OCI-LY3 (cell line): ENCODE measurements around the gene ADGRB3.

ENCODE experiments used
- H2AFZ ChIP-seq: fragments of 200-600, 300-600 bp; shearing (Covaris generic); 2 replicates; pipeline ENCODE4 v1.6.0; 2014; ENCODE audit warnings: antibody characterized with exemption, low read depth, low read length
- H3K27ac ChIP-seq: fragments of 200-600, 300-600 bp; sonication (generic); 2 replicates; pipeline ENCODE4 v1.5.1; 2014; ENCODE audit warnings: mild to moderate bottlenecking, low read length, moderate library complexity, mixed read lengths
- H3K27me3 ChIP-seq: fragments of 200-600, 300-600 bp; sonication (generic); 2 replicates; pipeline ENCODE4 v1.6.1; 2014; ENCODE audit warnings: low read depth, low read length, mixed read lengths
- H3K36me3 ChIP-seq: fragments of 200-600, 300-600 bp; sonication (generic); replicated peaks from 2 replicates; pipeline ENCODE3; 2014; ENCODE audit warnings: low read depth, low read length, mixed read lengths
- H3K4me1 ChIP-seq: fragments of 300-600, 200-600 bp; sonication (generic); 2 replicates; pipeline ENCODE4 v1.6.1; 2014; ENCODE audit warnings: low read length, mixed read lengths
- H3K4me2 ChIP-seq: fragments of 200-600, 300-600 bp; sonication (generic); 2 replicates; pipeline ENCODE4 v1.6.1; 2014; ENCODE audit warnings: low read length, mixed read lengths
- H3K4me3 ChIP-seq: fragments of 300-600, 200-600 bp; sonication (generic); 2 replicates; pipeline ENCODE4 v1.5.1; 2014; ENCODE audit warnings: antibody characterized with exemption, mild to moderate bottlenecking, low read length, moderate library complexity
- H3K79me2 ChIP-seq: fragments of 300-600, 200-600 bp; shearing (Covaris generic); 2 replicates; pipeline ENCODE4 v1.6.1; 2014; ENCODE audit warnings: mild to moderate bottlenecking, low read length, mixed read lengths
- H3K9ac ChIP-seq: fragments of 300-600, 200-600 bp; shearing (Covaris generic); 2 replicates; pipeline ENCODE4 v1.6.0; 2014; ENCODE audit warnings: mild to moderate bottlenecking, low read length, moderate library complexity
- H3K9me3 ChIP-seq: fragments of 200-600, 300-600 bp; shearing (Covaris generic); 2 replicates; pipeline ENCODE4 v1.6.1; 2014; ENCODE audit warnings: low read length, mixed read lengths; ENCODE audit not compliant: insufficient read depth
- H4K20me1 ChIP-seq: fragments of 200-600, 300-600 bp; sonication (generic); 2 replicates; pipeline ENCODE4 v1.6.1; 2016; ENCODE audit warnings: low read length, mixed read lengths; ENCODE audit not compliant: insufficient read depth
- EZH2phosphoT487 ChIP-seq: fragments of 200-600 bp; shearing (Covaris generic); IDR thresholded peaks from 2 replicates; pipeline ENCODE4 v1.6.1; 2018; ENCODE audit warnings: antibody characterized with exemption, mixed run types, low read depth
- TF ChIP-seq, protein P1 (sequence below): fragments of 200-600, 300-600 bp; sonication (generic); IDR thresholded peaks from 2 replicates; pipeline ENCODE4 v1.5.1; 2014; ENCODE audit warnings: antibody characterized with exemption, low read length, low read depth

The ADGRB3 gene

GRCh38 chr6:69138148-69138547 is 503.1 kb downstream of the ADGRB3 start:
- Histone ChIP-seq H3K4me1 (no peaks in the 10 kb centered on the region), H4K20me1 (no peaks in the 10 kb centered on the region), H3K4me2 (no peak overlapping the region), H3K79me2 (no peaks in the 10 kb centered on the region), H3K9me3 (0 out of 2 replicates have a peak, but pooled peaks cover 4% of the 10 kb centered on the region), H3K27me3 (no peaks in the 10 kb centered on the region), H3K27ac (no peak overlapping the region), H2AFZ (no peak overlapping the region), H3K36me3 (no peaks in the 10 kb centered on the region), H3K9ac (no peak overlapping the region), H3K4me3 (no peak overlapping the region)
- TF ChIP-seq EZH2phosphoT487: no peak
- TF ChIP-seq, protein P1, sequence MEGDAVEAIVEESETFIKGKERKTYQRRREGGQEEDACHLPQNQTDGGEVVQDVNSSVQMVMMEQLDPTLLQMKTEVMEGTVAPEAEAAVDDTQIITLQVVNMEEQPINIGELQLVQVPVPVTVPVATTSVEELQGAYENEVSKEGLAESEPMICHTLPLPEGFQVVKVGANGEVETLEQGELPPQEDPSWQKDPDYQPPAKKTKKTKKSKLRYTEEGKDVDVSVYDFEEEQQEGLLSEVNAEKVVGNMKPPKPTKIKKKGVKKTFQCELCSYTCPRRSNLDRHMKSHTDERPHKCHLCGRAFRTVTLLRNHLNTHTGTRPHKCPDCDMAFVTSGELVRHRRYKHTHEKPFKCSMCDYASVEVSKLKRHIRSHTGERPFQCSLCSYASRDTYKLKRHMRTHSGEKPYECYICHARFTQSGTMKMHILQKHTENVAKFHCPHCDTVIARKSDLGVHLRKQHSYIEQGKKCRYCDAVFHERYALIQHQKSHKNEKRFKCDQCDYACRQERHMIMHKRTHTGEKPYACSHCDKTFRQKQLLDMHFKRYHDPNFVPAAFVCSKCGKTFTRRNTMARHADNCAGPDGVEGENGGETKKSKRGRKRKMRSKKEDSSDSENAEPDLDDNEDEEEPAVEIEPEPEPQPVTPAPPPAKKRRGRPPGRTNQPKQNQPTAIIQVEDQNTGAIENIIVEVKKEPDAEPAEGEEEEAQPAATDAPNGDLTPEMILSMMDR: no peak

GRCh38 chr6:69138893-69139494 is 503.9 kb downstream of the ADGRB3 start:
- H3K27me3 ChIP-seq: no peaks in the 10 kb centered on the region
- H3K4me1 ChIP-seq: no peaks in the 10 kb centered on the region
- no peak overlapping the region for H3K4me2 ChIP-seq
- H2AFZ ChIP-seq: no peak overlapping the region
- H3K4me3 ChIP-seq: no peak overlapping the region
- no peaks in the 10 kb centered on the region for H4K20me1 ChIP-seq
- no peaks in the 10 kb centered on the region for H3K79me2 ChIP-seq
- TF ChIP-seq, protein P1: no peak
- TF ChIP-seq EZH2phosphoT487: no peak
- no peak overlapping the region for H3K9ac ChIP-seq
- 0 out of 2 replicates have a peak, but pooled peaks cover 4% of the 10 kb centered on the region for H3K9me3 ChIP-seq
- H3K27ac ChIP-seq: no peak overlapping the region
- no peaks in the 10 kb centered on the region for H3K36me3 ChIP-seq

- no peak overlapping the region for H3K4me2 ChIP-seq
- no peak overlapping the region for H3K27ac ChIP-seq
- no peaks in the 10 kb centered on the region for H3K79me2 ChIP-seq
- H2AFZ ChIP-seq: no peak overlapping the region
- no peak overlapping the region for H3K4me3 ChIP-seq
- H3K9ac ChIP-seq: no peak overlapping the region
- peaks cover 18% of the 10 kb centered on the region; the same call in 1 of the 2 replicates for H3K9me3 ChIP-seq
- peaks cover 14% of the 10 kb centered on the region for H3K36me3 ChIP-seq
- TF ChIP-seq, protein P1: no peak
- TF ChIP-seq EZH2phosphoT487: no peak
- no peaks in the 10 kb centered on the region for H4K20me1 ChIP-seq
- no peaks in the 10 kb centered on the region for H3K27me3 ChIP-seq
- no peaks in the 10 kb centered on the region for H3K4me1 ChIP-seq
These were observed 510.0 kb downstream of the ADGRB3 start for GRCh38 chr6:69145062-69145461.

- Histone ChIP-seq H4K20me1 (no peaks in the 10 kb centered on the region), H3K27me3 (no peaks in the 10 kb centered on the region), H3K9me3 (peaks cover 21% of the 10 kb centered on the region; the same call in 1 of the 2 replicates), H3K9ac (no peak overlapping the region), H3K27ac (no peak overlapping the region), H3K4me1 (peaks cover 2% of the 10 kb centered on the region; the same call in 1 of the 2 replicates), H3K4me3 (no peak overlapping the region), H2AFZ (no peak overlapping the region), H3K36me3 (peaks cover 26% of the 10 kb centered on the region), H3K79me2 (no peaks in the 10 kb centered on the region), H3K4me2 (no peak overlapping the region)
- no peak for TF ChIP-seq EZH2phosphoT487
- TF ChIP-seq, protein P1: no peak
These were observed 511.3 kb downstream of the ADGRB3 start for GRCh38 chr6:69146385-69146784.
